Sigmoid colon (tissue), 7 donors: Measurements from ENCODE around the gene ICE2. TPM values are rescaled to one million over a fixed set of nuclear protein-coding genes. Genes with fewer than 3 reads are reported as not detected.

ENCODE experiments used
- DNase-seq: peaks from one replicate; pipeline ENCODE4 v3.0.0-alpha.2; 2019
- H3K27ac ChIP-seq, 4 donors: fragments of 200-600 bp; sonication (generic); one replicate each; pipeline ENCODE4 v1.5.1; 2016 to 2019; ENCODE audit warnings: mild to moderate bottlenecking in 1 of 4
- H3K27me3 ChIP-seq, 3 donors: fragments of 200-600 bp; sonication (generic); one replicate each; pipeline ENCODE4 v1.5.1; 2019; ENCODE audit warnings: mild to moderate bottlenecking in 1 of 3
- H3K36me3 ChIP-seq, 4 donors: fragments of 200-600 bp; sonication (generic); one replicate each; pipeline ENCODE4 v1.5.1; 2016 to 2019
- H3K4me1 ChIP-seq, 4 donors: fragments of 200-600 bp; sonication (generic); one replicate each; pipeline ENCODE4 v1.5.1; 2017 to 2019
- H3K4me3 ChIP-seq, 4 donors: fragments of 200-600 bp; sonication (generic); one replicate each; pipeline ENCODE4 v1.5.1; 2017 to 2019; ENCODE audit warnings: mild to moderate bottlenecking in 2 of 4, moderate library complexity in 1 of 4
- H3K9me3 ChIP-seq, 4 donors: fragments of 200-600 bp in 3 of 4; sonication (generic) in 3 of 4; one replicate each; pipeline versions ENCODE4 v1.5.1 to v1.6.1; 2013 to 2019
- EP300 ChIP-seq, 4 donors: sonication (generic); formaldehyde crosslinking; IDR thresholded peaks; one replicate each; pipeline ENCODE4 v1.6.1; 2017; ENCODE audit warnings: antibody characterized with exemption in 4 of 4
- POLR2A ChIP-seq, 2 donors: fragments of 450-650 bp; IDR thresholded peaks; one replicate each; pipeline ENCODE4 v1.6.1; 2016; ENCODE audit warnings: antibody characterized with exemption in 2 of 2, mild to moderate bottlenecking in 2 of 2, moderate library complexity in 2 of 2
- POLR2AphosphoS5 ChIP-seq, 4 donors: sonication (generic); formaldehyde crosslinking; IDR thresholded peaks; one replicate each; pipeline ENCODE4 v1.6.1; 2017; ENCODE audit warnings: antibody characterized with exemption in 4 of 4
- WGBS, 2 donors: extraction: QIAGEN DNeasy Blood & Tissue Kit; methylation state at CpG; one replicate each; pipeline ENCODE4 v1.1.7; 2013; 5-methylcytosine and 5-hydroxymethylcytosine counted together
- intact Hi-C: fragments of 100-400 bp; cut with DNase I; formaldehyde crosslinking; loops from one replicate; pipeline ENCODE4 v1.15.1; 2023
- polyA plus RNA-seq, 3 donors: library from polyadenylated mRNA; stranded (reverse); fragments of 200-250 nt; gene quantifications; one replicate each; pipeline ENCODE4 v1.2.3, GENCODE V29; 2013
- total RNA-seq, 4 donors: library from RNA; depleted of rRNA; stranded (reverse); fragments of >200 nt; gene quantifications; one replicate each; pipeline ENCODE4 v1.1.0, GENCODE V29; 2016
- TF ChIP-seq, protein P1 (sequence below), 4 experiments: fragments of 450-650 bp in 3 of 4; fragments of 200-600 bp in 1 of 4; IDR thresholded peaks; one replicate each; pipeline ENCODE4 v1.5.1; 2016 to 2019; ENCODE audit warnings: antibody characterized with exemption in 4 of 4, mild to moderate bottlenecking in 3 of 4, moderate library complexity in 2 of 4
- donor health status: healthy with polysubstance abuse.
- donor health status: Bipolar disorder and iron deficiency.
- donor health status: healthy.

The ICE2 gene
- total and polyA plus RNA-seq, 7 donors: 4.6 to 40.3 (median 30.0) TPM

DNA sequence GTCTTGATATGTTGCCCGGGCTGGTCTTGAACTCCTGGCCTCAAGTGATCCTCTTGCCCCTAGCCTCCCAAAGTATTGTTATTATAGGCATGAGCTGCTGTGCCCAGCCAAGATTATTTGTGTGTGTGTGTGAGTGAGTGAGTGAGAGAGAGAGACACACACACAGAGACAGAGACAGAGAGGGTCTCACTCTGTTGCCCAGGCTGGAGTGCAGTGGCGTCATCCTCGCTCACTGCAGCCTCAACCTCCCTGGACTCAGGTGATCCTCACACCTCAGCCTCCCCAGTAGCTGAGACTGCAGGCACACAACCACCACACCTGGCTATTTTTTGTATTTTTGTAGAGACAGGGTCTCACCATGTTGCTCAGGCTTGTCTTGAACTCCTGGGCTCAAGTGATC lies 5.8 kb downstream of the ICE2 start:
- intact Hi-C loops: no loop called here
- TF ChIP-seq POLR2A (IDR thresholded peaks at IDR 0.05) (no peak), POLR2AphosphoS5 (IDR thresholded peaks at IDR 0.05) (no peak), EP300 (IDR thresholded peaks at IDR 0.05) (no peak)
- TF ChIP-seq, protein P1, sequence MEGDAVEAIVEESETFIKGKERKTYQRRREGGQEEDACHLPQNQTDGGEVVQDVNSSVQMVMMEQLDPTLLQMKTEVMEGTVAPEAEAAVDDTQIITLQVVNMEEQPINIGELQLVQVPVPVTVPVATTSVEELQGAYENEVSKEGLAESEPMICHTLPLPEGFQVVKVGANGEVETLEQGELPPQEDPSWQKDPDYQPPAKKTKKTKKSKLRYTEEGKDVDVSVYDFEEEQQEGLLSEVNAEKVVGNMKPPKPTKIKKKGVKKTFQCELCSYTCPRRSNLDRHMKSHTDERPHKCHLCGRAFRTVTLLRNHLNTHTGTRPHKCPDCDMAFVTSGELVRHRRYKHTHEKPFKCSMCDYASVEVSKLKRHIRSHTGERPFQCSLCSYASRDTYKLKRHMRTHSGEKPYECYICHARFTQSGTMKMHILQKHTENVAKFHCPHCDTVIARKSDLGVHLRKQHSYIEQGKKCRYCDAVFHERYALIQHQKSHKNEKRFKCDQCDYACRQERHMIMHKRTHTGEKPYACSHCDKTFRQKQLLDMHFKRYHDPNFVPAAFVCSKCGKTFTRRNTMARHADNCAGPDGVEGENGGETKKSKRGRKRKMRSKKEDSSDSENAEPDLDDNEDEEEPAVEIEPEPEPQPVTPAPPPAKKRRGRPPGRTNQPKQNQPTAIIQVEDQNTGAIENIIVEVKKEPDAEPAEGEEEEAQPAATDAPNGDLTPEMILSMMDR (IDR thresholded peaks at IDR 0.05): no peak
- WGBS, 2 donors: 97 to 98% methylated on average over 3 of the region's 3 CpGs

DNA sequence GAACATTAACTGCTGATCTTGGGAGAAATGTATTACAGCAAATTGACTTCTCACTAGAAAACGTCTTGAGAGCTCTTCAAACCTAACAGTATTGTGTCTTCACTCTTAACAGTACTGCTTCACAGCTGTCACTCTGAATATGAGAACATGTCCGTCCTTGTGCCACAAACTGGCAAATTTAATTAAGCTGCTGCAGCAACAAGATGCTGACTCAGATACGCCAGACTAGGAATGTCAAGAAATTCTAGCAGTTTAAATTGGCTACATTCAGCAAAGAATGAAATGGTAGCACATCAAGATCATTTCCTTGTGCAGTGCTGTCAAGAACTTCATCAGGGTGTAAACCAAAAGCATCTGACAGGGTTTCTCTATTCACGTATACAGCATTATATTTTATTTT lies 7.6 kb downstream of the ICE2 start:
- TF ChIP-seq POLR2AphosphoS5 (IDR thresholded peaks at IDR 0.05) (no peak), POLR2A (IDR thresholded peaks at IDR 0.05) (no peak), EP300 (IDR thresholded peaks at IDR 0.05) (no peak)
- TF ChIP-seq, protein P1 (IDR thresholded peaks at IDR 0.05): no peak
- Histone ChIP-seq H3K9me3 (no peaks in the 10 kb centered on the region), H3K27ac (no peak overlapping the region), H3K4me3 (no peak overlapping the region), H3K27me3 (no peaks in the 10 kb centered on the region), H3K36me3 (peaks cover 0 to 60% (median 0%) of the 10 kb centered on the region in 4 donors), H3K4me1 (peaks cover 0 to 6% (median 3%) of the 10 kb centered on the region in 4 donors)
- WGBS, 2 donors: 87 to 89% methylated on average over 4 of the region's 4 CpGs
- intact Hi-C loops: no loop called here
- no peak for DNase-seq

More for the DNA sequence above, 5.8 kb downstream of the ICE2 start:
- Histone ChIP-seq H3K27me3 (no peaks in the 10 kb centered on the region), H3K27ac (no peak overlapping the region), H3K4me1 (peaks cover 0 to 24% (median 21%) of the 10 kb centered on the region in 4 donors), H3K4me3 (no peak overlapping the region), H3K9me3 (no peaks in the 10 kb centered on the region), H3K36me3 (peaks cover 0 to 41% (median 0%) of the 10 kb centered on the region in 4 donors)
- DNase-seq: no peak

DNA sequence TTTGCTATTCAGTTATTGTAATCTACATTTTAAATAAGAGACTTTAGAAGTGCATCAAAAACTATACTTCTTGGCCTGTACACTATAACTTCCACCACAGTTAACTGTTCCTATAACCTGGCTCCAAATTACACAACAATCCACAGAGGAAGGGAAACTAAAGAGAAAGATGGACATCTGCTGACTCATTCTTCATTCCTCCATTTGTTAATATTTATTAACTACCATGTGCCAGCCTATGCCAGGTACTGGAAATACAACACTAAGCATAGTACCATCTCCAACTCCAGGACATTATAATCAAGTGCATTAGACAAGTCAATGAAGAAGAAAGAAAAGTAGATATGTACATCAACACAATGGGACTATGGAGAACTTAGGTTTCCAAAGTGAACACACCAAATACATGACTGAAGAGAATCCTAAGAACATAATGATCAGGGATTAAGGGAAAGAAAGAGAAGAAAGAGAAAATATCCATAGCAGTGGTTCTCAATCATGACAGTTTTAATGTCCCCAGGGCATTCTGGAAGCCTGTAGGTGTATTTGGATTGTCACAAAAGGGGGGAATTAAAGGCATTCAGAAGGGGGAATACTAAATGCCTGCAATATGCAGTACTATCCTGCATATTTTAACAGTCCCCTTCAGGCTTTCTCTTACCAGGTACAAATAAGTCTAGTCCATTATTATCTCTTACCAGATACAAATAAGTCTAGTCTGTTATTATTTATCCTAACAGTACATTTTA lies 8.9 kb downstream of the ICE2 start:
- no peaks in the 10 kb centered on the region for H3K9me3 ChIP-seq
- DNase-seq: no peak
- H3K36me3 ChIP-seq: peaks cover 0 to 68% (median 0%) of the 10 kb centered on the region in 4 donors
- no peaks in the 10 kb centered on the region for H3K27me3 ChIP-seq
- H3K4me1 ChIP-seq: no peaks in the 10 kb centered on the region
- intact Hi-C loops: no loop called here
- H3K27ac ChIP-seq: no peak overlapping the region
- no peak overlapping the region for H3K4me3 ChIP-seq
- TF ChIP-seq POLR2AphosphoS5 (IDR thresholded peaks at IDR 0.05): no peak
- no peak for TF ChIP-seq POLR2A (IDR thresholded peaks at IDR 0.05)
- TF ChIP-seq, protein P1 (IDR thresholded peaks at IDR 0.05): no peak
- TF ChIP-seq EP300 (IDR thresholded peaks at IDR 0.05): no peak

DNA sequence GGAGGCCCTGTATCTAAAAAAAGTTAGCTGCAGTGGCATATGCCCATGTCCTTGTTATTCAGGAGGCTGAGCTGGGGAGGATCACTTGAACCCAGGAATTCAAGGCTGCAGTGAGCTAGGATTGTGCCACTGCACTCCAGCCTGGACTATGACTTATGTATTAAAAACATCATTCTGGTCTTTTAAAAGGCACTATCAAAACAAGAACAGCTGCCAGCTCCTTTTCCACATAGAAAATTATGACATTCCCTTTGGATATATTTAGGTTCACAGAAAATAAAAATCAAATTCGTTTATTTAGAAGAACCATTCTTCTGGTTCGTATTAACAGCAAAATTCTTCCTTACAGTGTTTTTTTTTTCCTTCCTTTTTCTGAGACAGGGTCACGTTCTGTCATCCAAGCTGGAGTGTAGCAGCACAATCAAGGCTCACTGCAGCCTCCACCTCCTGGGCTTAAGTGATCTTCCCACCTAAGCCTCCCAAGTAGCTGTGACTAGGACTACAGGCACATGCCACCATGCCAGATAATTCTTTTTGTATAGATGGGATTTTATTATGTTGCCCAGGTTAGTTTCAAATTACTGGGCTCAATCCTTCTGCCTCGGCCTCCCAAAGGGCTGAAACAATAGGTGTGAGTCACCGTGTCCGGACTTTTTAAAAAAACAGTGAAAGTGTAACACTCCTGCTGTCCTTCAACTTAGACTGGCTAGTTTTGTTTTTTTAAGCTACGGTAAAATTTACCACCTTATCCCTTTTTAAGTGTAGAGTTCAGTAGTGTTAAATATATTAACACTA lies 13.9 kb downstream of the ICE2 start:
- intact Hi-C loops: no loop called here
- Histone ChIP-seq H3K27me3 (no peaks in the 10 kb centered on the region), H3K36me3 (peaks cover 0 to 87% (median 2%) of the 10 kb centered on the region in 4 donors), H3K4me3 (no peak overlapping the region), H3K27ac (no peak overlapping the region), H3K9me3 (no peaks in the 10 kb centered on the region), H3K4me1 (no peaks in the 10 kb centered on the region)
- no peak for DNase-seq
- 85 to 90% methylated on average over 7 of the region's 7 CpGs for WGBS, 2 donors
- TF ChIP-seq, protein P1 (IDR thresholded peaks at IDR 0.05): no peak
- TF ChIP-seq POLR2AphosphoS5 (IDR thresholded peaks at IDR 0.05) (no peak), EP300 (IDR thresholded peaks at IDR 0.05) (no peak), POLR2A (IDR thresholded peaks at IDR 0.05) (no peak)
